OCI-LY3 (cell line): ENCODE results near the gene PPP2R2C.

ENCODE experiments used
- H2AFZ ChIP-seq: fragments of 200-600, 300-600 bp; shearing (Covaris generic); 2 replicates; pipeline ENCODE4 v1.6.0; 2014; ENCODE audit warnings: antibody characterized with exemption, low read depth, low read length
- H3K27ac ChIP-seq: fragments of 200-600, 300-600 bp; sonication (generic); 2 replicates; pipeline ENCODE4 v1.5.1; 2014; ENCODE audit warnings: mild to moderate bottlenecking, low read length, moderate library complexity, mixed read lengths
- H3K27me3 ChIP-seq: fragments of 200-600, 300-600 bp; sonication (generic); 2 replicates; pipeline ENCODE4 v1.6.1; 2014; ENCODE audit warnings: low read depth, low read length, mixed read lengths
- H3K36me3 ChIP-seq: fragments of 200-600, 300-600 bp; sonication (generic); replicated peaks from 2 replicates; pipeline ENCODE3; 2014; ENCODE audit warnings: low read depth, low read length, mixed read lengths
- H3K4me1 ChIP-seq: fragments of 300-600, 200-600 bp; sonication (generic); 2 replicates; pipeline ENCODE4 v1.6.1; 2014; ENCODE audit warnings: low read length, mixed read lengths
- H3K4me2 ChIP-seq: fragments of 200-600, 300-600 bp; sonication (generic); 2 replicates; pipeline ENCODE4 v1.6.1; 2014; ENCODE audit warnings: low read length, mixed read lengths
- H3K4me3 ChIP-seq: fragments of 300-600, 200-600 bp; sonication (generic); 2 replicates; pipeline ENCODE4 v1.5.1; 2014; ENCODE audit warnings: antibody characterized with exemption, mild to moderate bottlenecking, low read length, moderate library complexity
- H3K79me2 ChIP-seq: fragments of 300-600, 200-600 bp; shearing (Covaris generic); 2 replicates; pipeline ENCODE4 v1.6.1; 2014; ENCODE audit warnings: mild to moderate bottlenecking, low read length, mixed read lengths
- H3K9ac ChIP-seq: fragments of 300-600, 200-600 bp; shearing (Covaris generic); 2 replicates; pipeline ENCODE4 v1.6.0; 2014; ENCODE audit warnings: mild to moderate bottlenecking, low read length, moderate library complexity
- H3K9me3 ChIP-seq: fragments of 200-600, 300-600 bp; shearing (Covaris generic); 2 replicates; pipeline ENCODE4 v1.6.1; 2014; ENCODE audit warnings: low read length, mixed read lengths; ENCODE audit not compliant: insufficient read depth
- H4K20me1 ChIP-seq: fragments of 200-600, 300-600 bp; sonication (generic); 2 replicates; pipeline ENCODE4 v1.6.1; 2016; ENCODE audit warnings: low read length, mixed read lengths; ENCODE audit not compliant: insufficient read depth
- CTCF ChIP-seq: fragments of 200-600, 300-600 bp; sonication (generic); IDR thresholded peaks from 2 replicates; pipeline ENCODE4 v1.5.1; 2014; ENCODE audit warnings: antibody characterized with exemption, low read length, low read depth
- EZH2phosphoT487 ChIP-seq: fragments of 200-600 bp; shearing (Covaris generic); IDR thresholded peaks from 2 replicates; pipeline ENCODE4 v1.6.1; 2018; ENCODE audit warnings: antibody characterized with exemption, mixed run types, low read depth

The PPP2R2C gene

GRCh38 chr4:6464842-6465588 is 7.4 kb downstream of the PPP2R2C start:
- Histone ChIP-seq H3K36me3 (no peaks in the 10 kb centered on the region), H3K9me3 (no peaks in the 10 kb centered on the region), H3K27ac (no peak overlapping the region), H2AFZ (no peak overlapping the region), H3K4me1 (no peaks in the 10 kb centered on the region), H3K79me2 (no peaks in the 10 kb centered on the region), H3K9ac (no peak overlapping the region), H3K4me3 (no peak overlapping the region), H3K27me3 (peaks cover 8% of the 10 kb centered on the region; the same call in 1 of the 2 replicates), H3K4me2 (no peak overlapping the region), H4K20me1 (no peaks in the 10 kb centered on the region)
- TF ChIP-seq EZH2phosphoT487, result no peak
- TF ChIP-seq CTCF, result no peak

GRCh38 chr4:6463311-6464289 is 8.8 kb downstream of the PPP2R2C start:
- H2AFZ ChIP-seq, result no peak overlapping the region
- H4K20me1 ChIP-seq, result no peaks in the 10 kb centered on the region
- peaks cover 16% of the 10 kb centered on the region for H3K27me3 ChIP-seq
- no peak overlapping the region for H3K9ac ChIP-seq
- no peaks in the 10 kb centered on the region for H3K79me2 ChIP-seq
- H3K27ac ChIP-seq, result no peak overlapping the region
- H3K9me3 ChIP-seq, result no peaks in the 10 kb centered on the region
- no peak overlapping the region for H3K4me3 ChIP-seq
- H3K4me2 ChIP-seq, result no peak overlapping the region
- H3K36me3 ChIP-seq, result no peaks in the 10 kb centered on the region
- TF ChIP-seq EZH2phosphoT487 (no peak), CTCF (no peak)
- no peaks in the 10 kb centered on the region for H3K4me1 ChIP-seq

DNA sequence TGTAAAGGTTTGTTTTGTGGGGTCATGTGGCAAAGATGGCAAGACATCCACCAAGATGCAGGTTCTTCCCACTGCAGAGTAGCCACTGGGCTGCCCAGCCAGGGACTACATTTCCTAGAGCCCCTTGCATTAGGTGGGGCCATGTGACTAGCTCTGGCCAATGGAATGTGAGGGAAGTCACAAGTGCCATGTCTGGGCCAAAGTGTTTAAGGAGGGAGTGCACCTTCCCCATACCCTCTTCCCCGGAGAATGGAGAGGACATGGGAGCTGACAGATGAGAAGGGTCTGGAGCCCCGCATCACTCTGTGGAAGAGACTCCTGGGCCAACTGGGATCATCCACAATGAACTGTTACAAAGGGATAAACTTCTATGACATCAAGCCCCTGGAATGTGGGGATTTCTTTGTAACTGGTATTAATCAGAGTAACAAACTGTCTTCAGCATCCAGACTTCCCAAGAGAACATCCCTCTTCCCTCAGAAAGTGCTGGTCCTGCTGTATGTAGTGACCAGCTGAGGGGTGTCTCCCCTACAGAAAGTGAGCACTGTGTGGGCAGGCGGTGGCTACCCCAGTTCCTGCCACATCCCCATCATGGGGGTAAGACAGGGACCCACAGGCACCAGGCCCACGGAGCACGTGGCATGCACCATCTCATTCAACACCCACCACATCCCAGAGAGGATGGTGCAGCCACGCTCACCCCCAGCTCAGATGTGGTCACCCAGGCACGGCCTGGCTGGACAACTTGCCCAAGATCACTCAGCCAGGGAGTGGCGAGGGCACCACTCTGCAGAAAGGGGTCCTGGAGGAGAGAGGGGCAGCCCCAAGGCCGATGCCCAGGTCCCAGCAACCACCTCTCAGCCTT is 10.9 kb downstream of the PPP2R2C start:
- Histone ChIP-seq H3K27ac (no peak overlapping the region), H3K36me3 (no peaks in the 10 kb centered on the region), H3K9ac (no peak overlapping the region), H3K27me3 (peaks cover 16% of the 10 kb centered on the region), H2AFZ (no peak overlapping the region), H4K20me1 (no peaks in the 10 kb centered on the region), H3K79me2 (no peaks in the 10 kb centered on the region), H3K9me3 (no peaks in the 10 kb centered on the region), H3K4me3 (no peak overlapping the region), H3K4me2 (no peak overlapping the region), H3K4me1 (no peaks in the 10 kb centered on the region)
- TF ChIP-seq EZH2phosphoT487 (no peak), CTCF (no peak)
